Loucy (cell line): Measurements from ENCODE around the gene ZNF511.

Source experiments
- H2AFZ ChIP-seq: fragments of 200-600 bp; sonication (generic); 2 replicates; pipeline ENCODE4 v1.6.0; 2016; ENCODE audit warnings: antibody characterized with exemption, mild to moderate bottlenecking, low read length, moderate library complexity
- H3F3A ChIP-seq: fragments of 200-600 bp; 2 replicates; pipeline ENCODE4 v1.6.0; 2016; ENCODE audit warnings: antibody characterized with exemption, low read depth, mild to moderate bottlenecking
- H3K27me3 ChIP-seq: fragments of 200-600 bp; sonication (generic); 2 replicates; pipeline ENCODE4 v1.6.1; 2014; ENCODE audit warnings: low read length, mild to moderate bottlenecking; ENCODE audit not compliant: insufficient read depth, poor library complexity, severe bottlenecking
- H3K36me3 ChIP-seq: fragments of 200-600 bp; sonication (generic); 2 replicates; pipeline ENCODE4 v1.6.1; 2016; ENCODE audit warnings: low read length; ENCODE audit not compliant: insufficient read depth
- H3K4me1 ChIP-seq: fragments of 200-600 bp; sonication (generic); 2 replicates; pipeline ENCODE4 v1.5.1; 2014; ENCODE audit warnings: low read length, mild to moderate bottlenecking; ENCODE audit not compliant: insufficient read depth, poor library complexity, severe bottlenecking
- H3K4me2 ChIP-seq: fragments of 200-600 bp; sonication (generic); 2 replicates; pipeline ENCODE4 v1.6.0; 2014; ENCODE audit warnings: antibody characterized with exemption, low read length, low read depth, mild to moderate bottlenecking; ENCODE audit not compliant: poor library complexity, severe bottlenecking
- H3K4me3 ChIP-seq: fragments of 200-600 bp; sonication (generic); 2 replicates; pipeline ENCODE4 v1.5.1; 2014; ENCODE audit warnings: low read length, mild to moderate bottlenecking, mixed read lengths; ENCODE audit not compliant: poor library complexity, severe bottlenecking
- H3K79me2 ChIP-seq: fragments of 200-600 bp; sonication (generic); 2 replicates; pipeline ENCODE4 v1.6.1; 2014; ENCODE audit warnings: low read length; ENCODE audit not compliant: insufficient read depth
- H3K9ac ChIP-seq: fragments of 200-600 bp; sonication (generic); 2 replicates; pipeline ENCODE4 v1.6.0; 2014; ENCODE audit warnings: mild to moderate bottlenecking, low read depth, low read length, moderate library complexity; ENCODE audit not compliant: poor library complexity, severe bottlenecking
- H3K9me2 ChIP-seq: fragments of 200-600 bp; sonication (generic); replicated peaks from 2 replicates; pipeline ENCODE4 v1.6.1; 2016; ENCODE audit warnings: low read depth, low read length, mixed read lengths
- H3K9me3 ChIP-seq: fragments of 200-600 bp; sonication (generic); 2 replicates; pipeline ENCODE4 v1.6.1; 2014; ENCODE audit warnings: mild to moderate bottlenecking, antibody characterized with exemption, low read length, low read depth; ENCODE audit not compliant: insufficient read depth
- H4K20me1 ChIP-seq: fragments of 200-600 bp; sonication (generic); 2 replicates; pipeline ENCODE4 v1.6.0; 2014; ENCODE audit warnings: antibody characterized with exemption, low read length, mild to moderate bottlenecking; ENCODE audit not compliant: insufficient read depth, poor library complexity, severe bottlenecking
- EZH2phosphoT487 ChIP-seq: fragments of 200-600 bp; IDR thresholded peaks from 2 replicates; pipeline ENCODE4 v1.6.1; 2018; ENCODE audit warnings: antibody characterized with exemption, mild to moderate bottlenecking, moderate library complexity, borderline replicate concordance
- TF ChIP-seq, protein P1 (sequence below): fragments of 200-600 bp; sonication (generic); conservative IDR thresholded peaks from 2 replicates; pipeline ENCODE4 v1.5.1; 2014; ENCODE audit warnings: mild to moderate bottlenecking, antibody characterized with exemption, low read length

ZNF511 gene

DNA sequence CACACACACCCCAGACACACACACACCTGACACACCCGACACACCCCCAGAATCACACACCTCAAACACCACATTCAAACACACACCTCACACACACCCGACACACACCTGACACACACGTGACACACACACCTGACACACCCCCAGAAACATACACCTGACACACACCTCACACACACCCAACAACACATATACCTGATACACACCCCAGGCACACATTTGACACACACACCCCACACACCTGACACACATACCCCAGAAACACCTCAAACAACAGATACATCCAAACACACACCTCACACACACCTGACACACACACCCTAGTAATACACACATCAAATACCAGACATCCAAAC lies 28.6 kb downstream of the ZNF511 start:
- no peak overlapping the region for H3K9ac ChIP-seq
- no peaks in the 10 kb centered on the region for H3K36me3 ChIP-seq
- no peak overlapping the region for H3K4me3 ChIP-seq
- no peaks in the 10 kb centered on the region for H3K79me2 ChIP-seq
- no peak overlapping the region for H2AFZ ChIP-seq
- no peaks in the 10 kb centered on the region for H3F3A ChIP-seq
- H4K20me1 ChIP-seq, result no peaks in the 10 kb centered on the region
- no peaks in the 10 kb centered on the region for H3K27me3 ChIP-seq
- no peaks in the 10 kb centered on the region for H3K4me1 ChIP-seq
- H3K9me2 ChIP-seq, result no peaks in the 10 kb centered on the region
- TF ChIP-seq, protein P1, sequence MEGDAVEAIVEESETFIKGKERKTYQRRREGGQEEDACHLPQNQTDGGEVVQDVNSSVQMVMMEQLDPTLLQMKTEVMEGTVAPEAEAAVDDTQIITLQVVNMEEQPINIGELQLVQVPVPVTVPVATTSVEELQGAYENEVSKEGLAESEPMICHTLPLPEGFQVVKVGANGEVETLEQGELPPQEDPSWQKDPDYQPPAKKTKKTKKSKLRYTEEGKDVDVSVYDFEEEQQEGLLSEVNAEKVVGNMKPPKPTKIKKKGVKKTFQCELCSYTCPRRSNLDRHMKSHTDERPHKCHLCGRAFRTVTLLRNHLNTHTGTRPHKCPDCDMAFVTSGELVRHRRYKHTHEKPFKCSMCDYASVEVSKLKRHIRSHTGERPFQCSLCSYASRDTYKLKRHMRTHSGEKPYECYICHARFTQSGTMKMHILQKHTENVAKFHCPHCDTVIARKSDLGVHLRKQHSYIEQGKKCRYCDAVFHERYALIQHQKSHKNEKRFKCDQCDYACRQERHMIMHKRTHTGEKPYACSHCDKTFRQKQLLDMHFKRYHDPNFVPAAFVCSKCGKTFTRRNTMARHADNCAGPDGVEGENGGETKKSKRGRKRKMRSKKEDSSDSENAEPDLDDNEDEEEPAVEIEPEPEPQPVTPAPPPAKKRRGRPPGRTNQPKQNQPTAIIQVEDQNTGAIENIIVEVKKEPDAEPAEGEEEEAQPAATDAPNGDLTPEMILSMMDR, result no peak
- TF ChIP-seq EZH2phosphoT487, result no peak
- peaks cover 30% of the 10 kb centered on the region for H3K9me3 ChIP-seq
- H3K4me2 ChIP-seq, result no peak overlapping the region

DNA sequence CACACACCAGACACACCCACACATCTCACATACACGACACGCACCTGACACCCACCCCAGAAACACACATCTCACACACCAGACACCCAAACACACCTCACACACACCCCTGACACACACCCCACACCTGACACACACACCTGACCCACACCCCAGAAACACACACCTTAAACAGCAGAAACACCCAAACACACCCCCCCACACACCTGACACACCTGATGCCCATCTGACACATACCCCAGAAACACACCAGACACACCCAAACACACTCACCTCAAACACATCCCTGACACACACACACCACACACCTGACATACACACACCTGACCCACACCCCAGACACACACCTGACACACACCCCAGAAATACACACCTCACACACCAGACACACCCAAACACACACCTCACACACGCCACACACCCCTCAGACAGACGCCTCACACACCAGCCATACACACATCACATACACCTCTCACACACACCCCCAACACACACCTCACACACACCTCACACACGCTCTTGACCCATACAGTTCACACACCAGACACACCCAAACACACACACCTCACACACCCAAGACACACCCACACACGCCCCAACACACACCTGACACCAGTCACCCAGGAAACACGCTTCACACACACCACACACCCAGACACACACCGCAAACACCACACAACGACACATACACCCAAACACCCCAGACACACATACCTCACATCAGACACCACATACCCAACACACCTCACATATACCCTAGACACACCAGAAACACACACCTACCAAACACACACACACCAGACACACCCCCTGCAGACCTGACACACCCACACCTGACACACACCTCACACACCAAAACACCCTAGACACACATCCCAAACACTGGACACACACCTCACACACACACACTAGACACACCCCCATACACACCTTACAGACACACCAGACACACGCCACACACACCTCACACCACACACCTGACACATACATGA lies 29.7 kb downstream of the ZNF511 start:
- no peaks in the 10 kb centered on the region for H4K20me1 ChIP-seq
- no peaks in the 10 kb centered on the region for H3K4me1 ChIP-seq
- no peak overlapping the region for H2AFZ ChIP-seq
- no peaks in the 10 kb centered on the region for H3K27me3 ChIP-seq
- no peaks in the 10 kb centered on the region for H3K79me2 ChIP-seq
- H3K4me3 ChIP-seq, result no peak overlapping the region
- no peak overlapping the region for H3K9ac ChIP-seq
- no peak for TF ChIP-seq EZH2phosphoT487
- TF ChIP-seq, protein P1, result no peak
- H3K4me2 ChIP-seq, result no peak overlapping the region
- H3K36me3 ChIP-seq, result no peaks in the 10 kb centered on the region
- H3F3A ChIP-seq, result no peaks in the 10 kb centered on the region
- no peaks in the 10 kb centered on the region for H3K9me2 ChIP-seq
- peaks cover 30% of the 10 kb centered on the region for H3K9me3 ChIP-seq

DNA sequence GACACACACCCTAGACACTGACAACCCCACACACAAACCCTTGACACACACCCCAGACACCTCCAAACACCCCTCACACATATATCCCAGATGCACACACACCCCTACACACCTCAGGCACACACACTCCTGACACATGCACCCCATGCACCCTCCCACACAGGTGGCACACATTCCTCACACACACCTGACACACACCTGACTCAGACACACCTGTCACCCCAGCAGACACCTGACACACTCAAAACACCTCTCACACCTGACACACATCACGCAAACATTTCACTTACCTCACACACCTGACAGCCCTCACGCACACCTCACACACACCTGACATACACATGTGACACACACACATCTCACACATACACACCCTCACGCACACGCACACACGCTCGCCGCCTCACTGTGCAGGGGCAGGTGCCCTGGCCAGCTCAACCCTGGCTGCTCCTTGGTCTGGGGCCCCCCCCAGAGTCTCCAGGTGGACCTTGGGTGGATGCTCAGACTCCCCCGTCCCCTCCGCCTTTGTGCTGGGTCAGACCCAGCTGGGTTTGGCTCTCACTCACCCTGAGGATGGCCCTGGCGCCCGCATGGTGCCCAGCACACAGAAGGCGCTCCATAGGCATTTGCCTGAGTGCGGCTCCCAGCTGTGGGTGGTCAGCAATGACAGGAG lies 31.1 kb downstream of the ZNF511 start:
- Histone ChIP-seq H3K36me3 (no peaks in the 10 kb centered on the region), H3K4me3 (no peak overlapping the region), H3K4me2 (no peak overlapping the region), H3K9me3 (peaks cover 32% of the 10 kb centered on the region), H2AFZ (no peak overlapping the region), H3K4me1 (no peaks in the 10 kb centered on the region), H3K27me3 (no peaks in the 10 kb centered on the region), H3K9ac (no peak overlapping the region), H4K20me1 (no peaks in the 10 kb centered on the region), H3K79me2 (no peaks in the 10 kb centered on the region), H3K9me2 (no peaks in the 10 kb centered on the region), H3F3A (no peaks in the 10 kb centered on the region)
- TF ChIP-seq EZH2phosphoT487, result no peak
- TF ChIP-seq, protein P1, result no peak
